GM12878 (cell line): Measurements from ENCODE around the gene RANBP1. TPM values are rescaled to one million over a fixed set of nuclear protein-coding genes. Genes with fewer than 3 reads are reported as not detected.

Source experiments
- ATAC-seq: fragments of 200-7000 bp; cut with Tn5 transposase; 3 replicates; pipeline ENCODE4 v1.9.1; 2020; ENCODE audit warnings: mild to moderate bottlenecking, moderate library complexity
- BruUV-seq: library from RNA; stranded (reverse); fragments of 400-500 nt; replicated peaks from 2 replicates; lab custom pipeline; 2021; lab: Mats Ljungman, UMichigan
- CTCF ChIA-PET: fragments of 300-600 bp; sonication (Branson Sonifier 250); formaldehyde crosslinking; extraction: SDS; loops from one replicate; lab custom pipeline; 2021; ENCODE audit warnings: inconsistent platforms; lab: Yijun Ruan, JAX
- POLR2A ChIA-PET: fragments of 350-600 bp; formaldehyde crosslinking; extraction: SDS; loops from one replicate; lab custom pipeline; 2021; ENCODE audit warnings: inconsistent platforms; lab: Charles Lee
- RAD21 ChIA-PET: fragments of 300-600 bp; sonication (Branson Sonifier 250); formaldehyde crosslinking; loops from one replicate; lab custom pipeline; 2023; ENCODE audit warnings: antibody characterized with exemption; ENCODE audit not compliant: unreplicated experiment; lab: Charles Lee
- SMC1A ChIA-PET: fragments of 300-600 bp; sonication (Branson Sonifier 250); formaldehyde crosslinking; loops from one replicate; lab custom pipeline; 2023; ENCODE audit not compliant: unreplicated experiment, uncharacterized antibody; lab: Charles Lee
- DNase-seq: peaks from one replicate; pipeline ENCODE4 v3.0.0-alpha.2; 2011; ENCODE audit warnings: low read depth, low spot score
- FAIRE-seq: peaks from 3 replicates; lab custom pipeline; 2011; peaks lifted over from hg19 to GRCh38; lab: Jason Lieb, UNC
- H2AFZ ChIP-seq: 2 replicates; pipeline ENCODE4 v1.6.0; 2011; ENCODE audit warnings: low read depth, low read length, control low read depth; ENCODE audit not compliant: control insufficient read depth
- H3K27ac ChIP-seq: 2 replicates; pipeline ENCODE4 v1.5.1; 2011; ENCODE audit warnings: control low read depth; ENCODE audit not compliant: control insufficient read depth, insufficient read depth
- H3K27me3 ChIP-seq, 2 experiments: replicated peaks in 1 of 2; 2 replicates each; pipeline versions ENCODE4 v1.6.0 to v1.6.1; 2011; ENCODE audit warnings: low read length in 1 of 2; ENCODE audit not compliant: control insufficient read depth in 2 of 2, insufficient read depth in 2 of 2
- H3K36me3 ChIP-seq, 2 experiments: 2 replicates each; pipeline ENCODE4 v1.5.1; 2011; ENCODE audit warnings: low read length in 1 of 2; ENCODE audit not compliant: control insufficient read depth in 2 of 2, insufficient read depth in 2 of 2
- H3K4me1 ChIP-seq: 2 replicates; pipeline ENCODE4 v1.6.1; 2011; ENCODE audit warnings: mild to moderate bottlenecking, low read length, moderate library complexity, mixed read lengths; ENCODE audit not compliant: control insufficient read depth, insufficient read depth
- H3K4me2 ChIP-seq: 2 replicates; pipeline ENCODE4 v1.6.0; 2011; ENCODE audit warnings: control low read depth; ENCODE audit not compliant: control insufficient read depth, insufficient read depth
- H3K4me3 ChIP-seq: fragments of 200-600 bp; sonication (generic); 2 replicates; pipeline ENCODE4 v1.5.1; 2016
- H3K79me2 ChIP-seq: 2 replicates; pipeline ENCODE4 v1.6.0; 2011; ENCODE audit warnings: low read length; ENCODE audit not compliant: control insufficient read depth, insufficient read depth
- H3K9ac ChIP-seq: 2 replicates; pipeline ENCODE4 v1.8.0; 2011; ENCODE audit warnings: low read length, control low read depth, mixed read lengths; ENCODE audit not compliant: control insufficient read depth, insufficient read depth
- H3K9me3 ChIP-seq: replicated peaks from 3 replicates; pipeline ENCODE4 v1.5.1; 2011; ENCODE audit warnings: mild to moderate bottlenecking, low read length; ENCODE audit not compliant: control insufficient read depth, insufficient read depth
- H4K20me1 ChIP-seq: 2 replicates; pipeline ENCODE4 v1.6.0; 2011; ENCODE audit not compliant: control insufficient read depth, insufficient read depth
- BRCA1 ChIP-seq: IDR thresholded peaks from 2 replicates; pipeline ENCODE4 v1.6.1; 2011; ENCODE audit warnings: low read depth, low read length, improper control_type of control experiment
- EED ChIP-seq: sonication (generic); IDR thresholded peaks from 2 replicates; pipeline ENCODE4 v1.6.1; 2016; ENCODE audit warnings: antibody characterized with exemption, low read depth
- FOXM1 ChIP-seq: IDR thresholded peaks from 2 replicates; pipeline ENCODE4 v1.6.1; 2012; ENCODE audit warnings: low read depth, mild to moderate bottlenecking, inconsistent platforms, low read length, moderate library complexity
- GATAD2B ChIP-seq: fragments of 450-650 bp; conservative IDR thresholded peaks from 2 replicates; pipeline ENCODE4 v1.6.1; 2017; ENCODE audit warnings: low read depth, mild to moderate bottlenecking, moderate library complexity
- HSF1 ChIP-seq: fragments of 150-350 bp; IDR thresholded peaks from 2 replicates; pipeline ENCODE4 v1.6.1; 2014; ENCODE audit warnings: mild to moderate bottlenecking, low read depth, low read length
- KDM1A ChIP-seq: fragments of 200-600 bp; sonication (generic); IDR thresholded peaks from 2 replicates; pipeline ENCODE4 v1.6.1; 2016; ENCODE audit warnings: borderline replicate concordance
- RUNX3 ChIP-seq: IDR thresholded peaks from 2 replicates; pipeline ENCODE4 v1.6.1; 2012; ENCODE audit warnings: low read length, inconsistent platforms
- SIN3A ChIP-seq: IDR thresholded peaks from 2 replicates; pipeline ENCODE4 v1.6.1; 2012; ENCODE audit warnings: low read depth, low read length, improper control_type of control experiment
- SMAD5 ChIP-seq: IDR thresholded peaks from 2 replicates; pipeline ENCODE4 v1.6.1; 2016; ENCODE audit warnings: antibody characterized with exemption, low read depth
- TARDBP ChIP-seq: IDR thresholded peaks from 2 replicates; pipeline ENCODE4 v1.6.1; 2016; ENCODE audit warnings: borderline replicate concordance
- TBL1XR1 ChIP-seq: IDR thresholded peaks from 2 replicates; pipeline ENCODE4 v1.6.1; 2012; ENCODE audit warnings: low read depth, low read length, improper control_type of control experiment
- TCF12 ChIP-seq: IDR thresholded peaks from 2 replicates; pipeline ENCODE4 v1.6.1; 2011; ENCODE audit warnings: low read depth, mild to moderate bottlenecking, low read length
- TCF7 ChIP-seq: IDR thresholded peaks from 2 replicates; pipeline ENCODE4 v1.6.1; 2014; ENCODE audit warnings: antibody characterized with exemption, borderline replicate concordance
- ZZZ3 ChIP-seq: IDR thresholded peaks from 2 replicates; pipeline ENCODE4 v1.6.1; 2011; ENCODE audit warnings: low read depth; ENCODE audit not compliant: control insufficient read depth, insufficient read length
- WGBS: methylation state at CpG from one replicate; pipeline ENCODE4 v1.1.6; 2016; ENCODE audit warnings: low lambda C conversion rate; ENCODE audit not compliant: insufficient replicate concordance, insufficient coverage; ENCODE audit errors: missing lambda C conversion rate; 5-methylcytosine and 5-hydroxymethylcytosine counted together
- in situ Hi-C: fragments of 300-500 bp; cut with MboI; formaldehyde crosslinking; loops from 9 replicates; pipeline ENCODE4 v1.14.3; 2018; ENCODE audit warnings: mixed read lengths
- intact Hi-C: fragments of 100-400 bp; cut with micrococcal nuclease; formaldehyde crosslinking; loops from one replicate; pipeline ENCODE4 v1.14.2; 2022; ENCODE audit not compliant: unreplicated experiment
- polyA plus RNA-seq, 11 experiments: library from polyadenylated mRNA; depleted of rRNA in 4 of 11; unstranded in 6 of 11; stranded (reverse) in 5 of 11; fragments of >200 nt; fragmentation: Nextera tagmentation in 4 of 11; fragmentation: Illumina TruSeq in 1 of 11; extraction: Ambion mirVana in 4 of 11; extraction: Trizol in 1 of 11; gene quantifications; 1 replicate in 1 of 11; 2 replicates in 10 of 11; pipeline versions ENCODE4 v1.2.1 to v1.2.3, GENCODE V29; 2011 to 2016; ENCODE audit warnings: inconsistent platforms in 2 of 11, missing spikeins in 2 of 11, low read depth in 1 of 11
- total RNA-seq, 4 experiments: library from RNA; depleted of rRNA in 3 of 4; stranded (reverse); fragments of >200 nt in 3 of 4; fragmentation: Illumina TruSeq in 1 of 4; extraction: Trizol in 1 of 4; gene quantifications; 2 replicates each; pipeline versions ENCODE4 v1.2.1 to v1.2.3, GENCODE V29; 2013 to 2021

Gene RANBP1
- total and polyA plus RNA-seq, 10 of the 15 experiments (the other 5 are each of a cell fraction or from before 2014, with no cell fraction given) = 55.3 to 808 (median 394) TPM

- no peak overlapping the region for H3K4me3 ChIP-seq
- no peak overlapping the region for H3K9ac ChIP-seq
- 85% methylated on average over 5 of the region's 5 CpGs for WGBS
- ChIA-PET CTCF (no interaction called here), RAD21 (no interaction called here), POLR2A (no interaction called here), SMC1A (no interaction called here)
- H3K9me3 ChIP-seq = no peaks in the 10 kb centered on the region
- BruUV-seq = no TSS peak
- intact Hi-C loops = no loop called here
- no peaks in the 10 kb centered on the region for H4K20me1 ChIP-seq
- H3K4me2 ChIP-seq = no peak overlapping the region
- no peaks in the 10 kb centered on the region for H3K27me3 ChIP-seq
- in situ Hi-C loops = no loop called here
- H3K36me3 ChIP-seq = no peaks in the 10 kb centered on the region; a peak in 1 of 4 replicates
- ATAC-seq = no peak
- TF ChIP-seq HSF1 (no peak), FOXM1 (no peak), RUNX3 (no peak), TCF12 (no peak), TCF7 (no peak), TBL1XR1 (no peak), BRCA1 (no peak)
- H3K27ac ChIP-seq = no peak overlapping the region
- peaks cover 7% of the 10 kb centered on the region for H3K79me2 ChIP-seq
- no peak overlapping the region for H2AFZ ChIP-seq
- FAIRE-seq = no peak
- no peak for DNase-seq
- peaks cover 9% of the 10 kb centered on the region for H3K4me1 ChIP-seq
Measured at GRCh38 chr22:20136603-20136873, 20.6 kb downstream of the RANBP1 start.

- H3K9me3 ChIP-seq = no peaks in the 10 kb centered on the region
- POLR2A ChIA-PET = no interaction called here
- CTCF ChIA-PET = no interaction called here
Measured at GRCh38 chr22:20137113-20137512, 21.2 kb downstream of the RANBP1 start.

More at GRCh38 chr22:20137113-20137512, 21.2 kb downstream of the RANBP1 start:
- DNase-seq (no peak), FAIRE-seq (no peak), ATAC-seq (no peak)
- TF ChIP-seq KDM1A (no peak), TARDBP (no peak), BRCA1 (no peak), GATAD2B (no peak), SMAD5 (no peak), ZZZ3 (no peak), EED (no peak), SIN3A (no peak)
- Histone ChIP-seq H4K20me1 (no peaks in the 10 kb centered on the region), H3K79me2 (peaks cover 7% of the 10 kb centered on the region), H3K27ac (no peak overlapping the region), H2AFZ (no peak overlapping the region), H3K4me2 (no peak overlapping the region), H3K27me3 (no peaks in the 10 kb centered on the region), H3K36me3 (no peaks in the 10 kb centered on the region; a peak in 1 of 4 replicates), H3K4me1 (peaks cover 9% of the 10 kb centered on the region), H3K9ac (no peak overlapping the region), H3K4me3 (no peak overlapping the region)
- RAD21 ChIA-PET = no interaction called here
- in situ Hi-C loops (no loop called here), intact Hi-C loops (no loop called here)
- BruUV-seq = no TSS peak
- SMC1A ChIA-PET = no interaction called here
- 71% methylated on average over 13 of the region's 13 CpGs for WGBS
